ENCODE data around the gene CTNNBL1. TPM values are rescaled to one million over a fixed set of nuclear protein-coding genes. Genes with fewer than 3 reads are reported as not detected.

Gene CTNNBL1
- total RNA-seq, 1 experiment from 2014 or later = 45.2 TPM

DNA sequence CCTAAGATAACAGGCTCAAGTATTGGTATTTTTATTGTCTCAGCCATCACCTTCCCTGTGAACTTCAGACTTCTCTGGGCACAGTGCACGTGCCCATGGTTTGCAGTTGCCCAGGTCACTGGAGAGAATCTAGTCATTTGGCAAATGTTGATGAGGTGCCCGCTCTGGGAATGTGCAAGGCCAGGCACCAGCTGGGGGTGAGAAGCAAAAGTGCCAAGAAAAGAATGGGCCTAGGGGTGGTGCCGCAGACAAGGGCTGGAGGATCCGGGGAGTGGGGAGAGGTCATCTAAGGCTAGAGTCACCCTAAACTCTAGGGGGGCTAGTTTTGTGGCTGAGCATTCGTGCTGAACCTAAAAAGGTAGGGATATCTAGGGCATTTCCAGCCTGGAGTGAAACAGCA lies 152.0 kb downstream of the CTNNBL1 start:
- no peak for DNase-seq (ENCODE audit: unreplicated experiment)
- Mint-ChIP-seq H3K36me3 (ENCODE audit: insufficient read depth, unreplicated experiment) (peaks cover 26% of the 10 kb centered on the region), H3K9me3 (ENCODE audit: unreplicated experiment) (no peaks in the 10 kb centered on the region), H3K4me1 (ENCODE audit: insufficient read depth, unreplicated experiment) (no peaks in the 10 kb centered on the region), H3K27ac (ENCODE audit: low read depth, unreplicated experiment) (no peak overlapping the region), H3K4me3 (ENCODE audit: unreplicated experiment) (no peak overlapping the region), H3K27me3 (ENCODE audit: insufficient read depth, unreplicated experiment) (no peaks in the 10 kb centered on the region)
- no TSS peak for BruUV-seq (replicated peaks)
- TF ChIP-seq, protein P1, sequence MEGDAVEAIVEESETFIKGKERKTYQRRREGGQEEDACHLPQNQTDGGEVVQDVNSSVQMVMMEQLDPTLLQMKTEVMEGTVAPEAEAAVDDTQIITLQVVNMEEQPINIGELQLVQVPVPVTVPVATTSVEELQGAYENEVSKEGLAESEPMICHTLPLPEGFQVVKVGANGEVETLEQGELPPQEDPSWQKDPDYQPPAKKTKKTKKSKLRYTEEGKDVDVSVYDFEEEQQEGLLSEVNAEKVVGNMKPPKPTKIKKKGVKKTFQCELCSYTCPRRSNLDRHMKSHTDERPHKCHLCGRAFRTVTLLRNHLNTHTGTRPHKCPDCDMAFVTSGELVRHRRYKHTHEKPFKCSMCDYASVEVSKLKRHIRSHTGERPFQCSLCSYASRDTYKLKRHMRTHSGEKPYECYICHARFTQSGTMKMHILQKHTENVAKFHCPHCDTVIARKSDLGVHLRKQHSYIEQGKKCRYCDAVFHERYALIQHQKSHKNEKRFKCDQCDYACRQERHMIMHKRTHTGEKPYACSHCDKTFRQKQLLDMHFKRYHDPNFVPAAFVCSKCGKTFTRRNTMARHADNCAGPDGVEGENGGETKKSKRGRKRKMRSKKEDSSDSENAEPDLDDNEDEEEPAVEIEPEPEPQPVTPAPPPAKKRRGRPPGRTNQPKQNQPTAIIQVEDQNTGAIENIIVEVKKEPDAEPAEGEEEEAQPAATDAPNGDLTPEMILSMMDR (IDR thresholded peaks at IDR 0.05; ENCODE audit: unreplicated experiment) = no peak
- ChIA-PET POLR2A (no interaction called here), CTCF (no interaction called here)
- intact Hi-C loops (cut with micrococcal nuclease) = no loop called here

DNA sequence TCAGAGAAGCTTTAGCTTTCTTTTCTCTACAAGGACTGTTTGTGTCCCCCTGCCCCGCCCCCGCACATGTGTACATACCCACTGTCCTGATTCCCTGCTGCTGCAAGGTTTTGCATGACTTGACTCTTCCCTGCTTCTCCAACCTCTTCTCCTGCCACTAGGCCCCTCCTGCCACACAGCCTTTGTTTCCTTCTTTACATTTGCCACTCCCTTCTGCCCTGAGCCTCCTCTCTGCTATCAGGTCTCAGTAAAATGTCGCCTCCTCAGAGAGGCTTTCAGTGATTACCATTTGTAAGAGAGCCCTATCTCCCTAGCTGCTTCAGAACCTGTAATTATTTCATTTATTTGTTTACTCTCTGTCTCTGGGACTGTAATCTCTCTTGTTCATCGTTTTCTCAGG lies 152.7 kb downstream of the CTNNBL1 start:
- TF ChIP-seq, protein P1 (IDR thresholded peaks at IDR 0.05; ENCODE audit: unreplicated experiment) = no peak

GRCh38 chr20:37848706-37849105 lies 154.9 kb downstream of the CTNNBL1 start:
- ChIA-PET CTCF (no interaction called here), POLR2A (no interaction called here)
- Mint-ChIP-seq H3K4me3 (ENCODE audit: unreplicated experiment) (no peak overlapping the region), H3K36me3 (ENCODE audit: insufficient read depth, unreplicated experiment) (peaks cover 25% of the 10 kb centered on the region), H3K4me1 (ENCODE audit: insufficient read depth, unreplicated experiment) (no peaks in the 10 kb centered on the region), H3K27ac (ENCODE audit: low read depth, unreplicated experiment) (no peak overlapping the region), H3K27me3 (ENCODE audit: insufficient read depth, unreplicated experiment) (no peaks in the 10 kb centered on the region), H3K9me3 (ENCODE audit: unreplicated experiment) (no peaks in the 10 kb centered on the region)
- BruUV-seq (replicated peaks) = no TSS peak
- no peak for DNase-seq (ENCODE audit: unreplicated experiment)
- TF ChIP-seq, protein P1 (IDR thresholded peaks at IDR 0.05; ENCODE audit: unreplicated experiment) = no peak
- intact Hi-C loops (cut with micrococcal nuclease) = no loop called here

More for the DNA sequence above, 152.7 kb downstream of the CTNNBL1 start:
- ChIA-PET POLR2A (no interaction called here), CTCF (no interaction called here)
- Mint-ChIP-seq H3K9me3 (ENCODE audit: unreplicated experiment) (no peaks in the 10 kb centered on the region), H3K4me1 (ENCODE audit: insufficient read depth, unreplicated experiment) (no peaks in the 10 kb centered on the region), H3K36me3 (ENCODE audit: insufficient read depth, unreplicated experiment) (peaks cover 26% of the 10 kb centered on the region), H3K27ac (ENCODE audit: low read depth, unreplicated experiment) (no peak overlapping the region), H3K4me3 (ENCODE audit: unreplicated experiment) (no peak overlapping the region), H3K27me3 (ENCODE audit: insufficient read depth, unreplicated experiment) (no peaks in the 10 kb centered on the region)
- intact Hi-C loops (cut with micrococcal nuclease) = no loop called here
- no TSS peak for BruUV-seq (replicated peaks)
- DNase-seq (ENCODE audit: unreplicated experiment) = no peak

GRCh38 chr20:37849156-37849555 lies 155.3 kb downstream of the CTNNBL1 start:
- H3K27ac Mint-ChIP-seq (ENCODE audit: low read depth, unreplicated experiment) = no peak overlapping the region

More at GRCh38 chr20:37849156-37849555, 155.3 kb downstream of the CTNNBL1 start:
- peaks cover 20% of the 10 kb centered on the region for H3K36me3 Mint-ChIP-seq (ENCODE audit: insufficient read depth, unreplicated experiment)
- ChIA-PET POLR2A (no interaction called here), CTCF (interaction anchor here (1.7 kb wide), 1 partner anchor 13 kb away, joined by 4 read pairs; no protein-coding TSS in a partner anchor)
- intact Hi-C loops (cut with micrococcal nuclease) = no loop called here
- no peaks in the 10 kb centered on the region for H3K27me3 Mint-ChIP-seq (ENCODE audit: insufficient read depth, unreplicated experiment)
- H3K9me3 Mint-ChIP-seq (ENCODE audit: unreplicated experiment) = no peaks in the 10 kb centered on the region
- H3K4me3 Mint-ChIP-seq (ENCODE audit: unreplicated experiment) = no peak overlapping the region
- BruUV-seq (replicated peaks) = no TSS peak
- TF ChIP-seq, protein P1 (IDR thresholded peaks at IDR 0.05; ENCODE audit: unreplicated experiment) = no peak
- no peak for DNase-seq (ENCODE audit: unreplicated experiment)
- no peaks in the 10 kb centered on the region for H3K4me1 Mint-ChIP-seq (ENCODE audit: insufficient read depth, unreplicated experiment)
